ENCODE results near the gene ATP8B4. TPM values are rescaled to one million over a fixed set of nuclear protein-coding genes. Genes with fewer than 3 reads are reported as not detected.
"Not testable (repeated sequence)": the region's sequence is repeated elsewhere in the genome, so short reads cannot be mapped to it uniquely, and the experiment has no call there.

Gene ATP8B4
- total RNA-seq, 6 donors from 2014 or later, result 2.2 to 9.4 (median 5.4) TPM

- ATAC-seq (ENCODE audit: low FRiP score in 2 of 2), result no peak
Measured at GRCh38 chr15:50164458-50164857, 45.4 kb upstream of the ATP8B4 start.

GRCh38 chr15:50163719-50164410 is 44.8 kb upstream of the ATP8B4 start:
- 46 to 77% methylated on average over 2 of the region's 2 CpGs for WGBS, 2 donors
- H3K4me3 ChIP-seq, result no peak overlapping the region
- DNase-seq (no peak), ATAC-seq (ENCODE audit: low FRiP score in 2 of 2) (peak in 1 of 2 donors; percentile 23)
- H3K36me3 ChIP-seq, result no peaks in the 10 kb centered on the region
- no peak overlapping the region for H3K27ac ChIP-seq
- H3K4me1 ChIP-seq, result no peaks in the 10 kb centered on the region
- H3K27me3 ChIP-seq, result no peaks in the 10 kb centered on the region
- no peak for TF ChIP-seq EP300 (IDR thresholded peaks at IDR 0.05)
- TF ChIP-seq CTCF (IDR thresholded peaks at IDR 0.05), result no peak
- no peak for TF ChIP-seq POLR2AphosphoS5 (IDR thresholded peaks at IDR 0.05)
- TF ChIP-seq POLR2A (IDR thresholded peaks at IDR 0.05), result no peak
- H3K9me3 ChIP-seq, result no peaks in the 10 kb centered on the region

More at GRCh38 chr15:50164458-50164857, 45.4 kb upstream of the ATP8B4 start:
- no peaks in the 10 kb centered on the region for H3K9me3 ChIP-seq
- H3K27me3 ChIP-seq, result no peaks in the 10 kb centered on the region
- no peaks in the 10 kb centered on the region for H3K36me3 ChIP-seq
- DNase-seq, result no peak
- 91 to 100% methylated on average over 1 of the region's 1 CpG for WGBS, 2 donors
- H3K4me1 ChIP-seq, result no peaks in the 10 kb centered on the region
- H3K4me3 ChIP-seq, result no peak overlapping the region
- no peak overlapping the region for H3K27ac ChIP-seq
- TF ChIP-seq CTCF (IDR thresholded peaks at IDR 0.05), result no peak
- no peak for TF ChIP-seq EP300 (IDR thresholded peaks at IDR 0.05)
- no peak for TF ChIP-seq POLR2AphosphoS5 (IDR thresholded peaks at IDR 0.05)
- no peak for TF ChIP-seq POLR2A (IDR thresholded peaks at IDR 0.05)

GRCh38 chr15:50162969-50163718 is 44.1 kb upstream of the ATP8B4 start:
- 72 to 75% methylated on average over 2 of the region's 2 CpGs for WGBS, 2 donors
- no peak for ATAC-seq (ENCODE audit: low FRiP score in 2 of 2)

GRCh38 chr15:50158236-50158635 is 39.2 kb upstream of the ATP8B4 start:
- not testable (repeated sequence) for H3K27me3 ChIP-seq; H3K27ac ChIP-seq; H3K4me3 ChIP-seq; H3K36me3 ChIP-seq; H3K4me1 ChIP-seq; ATAC-seq (ENCODE audit: low FRiP score in 2 of 2)
- H3K9me3 ChIP-seq, result peaks cover 0 to 10% (median 0%) of the 10 kb centered on the region in 4 donors
- 98 to 100% methylated on average over 1 to 12 of the region's 28 CpGs for WGBS, 2 donors
- DNase-seq, result peak in 1 of 2 donors; percentile 59

More at GRCh38 chr15:50162969-50163718, 44.1 kb upstream of the ATP8B4 start:
- Histone ChIP-seq H3K36me3 (no peaks in the 10 kb centered on the region), H3K4me3 (no peak overlapping the region), H3K27ac (no peak overlapping the region), H3K27me3 (no peaks in the 10 kb centered on the region), H3K4me1 (no peaks in the 10 kb centered on the region), H3K9me3 (no peaks in the 10 kb centered on the region)
- no peak for DNase-seq
- TF ChIP-seq EP300 (IDR thresholded peaks at IDR 0.05) (no peak), CTCF (IDR thresholded peaks at IDR 0.05) (no peak), POLR2AphosphoS5 (IDR thresholded peaks at IDR 0.05) (no peak), POLR2A (IDR thresholded peaks at IDR 0.05) (no peak)

- H3K27ac ChIP-seq, result no peak overlapping the region
- peaks cover 0 to 9% (median 0%) of the 10 kb centered on the region in 4 donors for H3K9me3 ChIP-seq
- H3K36me3 ChIP-seq, result no peaks in the 10 kb centered on the region
- DNase-seq, result no peak
- no peaks in the 10 kb centered on the region for H3K4me1 ChIP-seq
- TF ChIP-seq POLR2A (IDR thresholded peaks at IDR 0.05) (no peak), CTCF (IDR thresholded peaks at IDR 0.05) (no peak), POLR2AphosphoS5 (IDR thresholded peaks at IDR 0.05) (no peak), EP300 (IDR thresholded peaks at IDR 0.05) (no peak)
- 89 to 98% methylated on average over 2 of the region's 2 CpGs for WGBS, 2 donors
- no peak for ATAC-seq (ENCODE audit: low FRiP score in 2 of 2)
- H3K4me3 ChIP-seq, result no peak overlapping the region
- H3K27me3 ChIP-seq, result no peaks in the 10 kb centered on the region
Measured at GRCh38 chr15:50151476-50151875, 32.4 kb upstream of the ATP8B4 start.

Data from upper lobe of left lung (tissue), 6 donors.